ENCODE results near the gene GABRG3.
"Not testable (repeated sequence)": the region's sequence is repeated elsewhere in the genome, so short reads cannot be mapped to it uniquely, and the experiment has no call there.

The GABRG3 gene

DNA sequence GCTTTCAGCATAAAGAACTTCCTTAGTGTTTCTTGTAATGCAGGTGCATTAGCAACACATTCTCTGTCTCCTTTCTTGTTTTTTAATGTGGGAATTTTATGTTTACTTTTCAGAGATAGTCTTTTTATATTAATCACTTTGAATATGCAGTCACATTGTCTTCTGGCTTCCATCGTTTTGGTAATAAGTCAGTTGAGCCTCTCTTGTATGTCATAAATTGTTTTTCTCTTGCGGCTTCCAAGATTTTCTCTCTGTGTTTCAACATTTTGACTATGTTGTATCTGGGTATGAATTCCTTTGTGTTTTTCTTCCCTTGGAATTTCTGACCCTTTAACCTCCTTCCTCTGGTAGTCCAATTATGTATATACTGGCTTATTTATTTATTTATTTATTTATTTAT is 25.3 kb downstream of the GABRG3 start:
- DNase-seq (ENCODE audit: low read depth): no peak

DNA sequence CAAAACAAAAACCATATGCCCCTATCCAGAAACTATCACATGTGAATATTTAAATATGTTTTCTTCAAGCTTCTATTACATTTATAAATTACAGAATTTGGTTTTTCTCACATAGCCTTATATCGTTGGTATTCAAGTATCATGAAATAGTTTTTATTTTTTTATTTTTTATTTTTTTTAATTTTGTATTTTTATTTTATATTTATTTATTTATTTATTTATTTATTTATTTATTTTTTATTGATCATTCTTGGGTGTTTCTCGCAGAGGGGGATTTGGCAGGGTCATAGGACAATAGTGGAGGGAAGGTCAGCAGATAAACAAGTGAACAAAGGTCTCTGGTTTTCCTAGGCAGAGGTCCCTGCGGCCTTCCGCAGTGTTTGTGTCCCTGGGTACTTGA is 32.0 kb downstream of the GABRG3 start:
- not testable (repeated sequence) for DNase-seq (ENCODE audit: low read depth)

DNA sequence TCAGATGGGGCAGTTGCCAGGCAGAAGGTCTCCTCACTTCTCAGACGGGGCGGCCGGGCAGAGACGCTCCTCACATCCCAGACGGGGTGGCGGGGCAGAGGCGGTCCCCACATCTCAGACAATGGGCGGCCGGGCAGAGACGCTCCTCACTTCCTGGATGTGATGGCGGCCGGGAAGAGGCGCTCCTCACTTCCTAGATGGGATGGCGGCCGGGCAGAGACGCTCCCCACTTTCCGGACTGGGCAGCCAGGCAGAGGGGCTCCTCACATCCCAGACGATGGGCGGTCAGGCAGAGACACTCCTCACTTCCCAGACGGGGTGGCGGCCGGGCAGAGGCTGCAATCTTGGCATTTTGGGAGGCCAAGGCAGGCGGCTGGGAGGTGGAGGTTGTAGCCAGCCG is 33.2 kb downstream of the GABRG3 start:
- not testable (repeated sequence) for DNase-seq (ENCODE audit: low read depth)

DNA sequence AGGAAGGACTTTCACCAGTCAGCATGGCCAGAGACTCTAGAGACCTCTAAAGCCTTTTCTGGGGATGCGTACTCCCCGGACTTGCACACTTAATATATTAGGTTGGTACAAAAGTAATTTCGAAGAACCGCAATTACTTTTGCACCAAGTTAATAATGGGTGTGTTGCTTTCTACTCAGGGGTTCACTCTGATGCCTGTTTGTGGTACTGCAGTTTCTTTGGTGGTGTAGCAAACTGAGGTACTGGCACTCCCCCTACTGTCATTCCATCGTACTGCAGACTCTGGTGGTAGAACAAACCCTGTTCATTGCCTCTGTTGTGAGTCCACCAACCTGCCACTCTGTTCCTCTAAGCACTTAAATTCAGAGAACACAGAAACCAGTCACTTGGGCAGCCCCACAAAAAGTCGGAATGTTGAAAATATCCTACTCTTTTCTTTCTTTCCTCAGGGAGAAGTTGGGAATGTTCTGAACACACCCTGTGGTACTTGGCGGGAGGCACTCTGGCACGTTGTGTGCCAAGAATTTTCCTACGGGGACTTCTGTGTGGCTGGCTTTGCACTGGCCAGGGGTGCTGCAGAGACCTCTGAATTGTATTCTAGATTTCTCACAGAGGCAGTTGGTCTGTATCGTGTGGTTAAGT is 46.3 kb downstream of the GABRG3 start:
- no peak for DNase-seq (ENCODE audit: low read depth)

DNA sequence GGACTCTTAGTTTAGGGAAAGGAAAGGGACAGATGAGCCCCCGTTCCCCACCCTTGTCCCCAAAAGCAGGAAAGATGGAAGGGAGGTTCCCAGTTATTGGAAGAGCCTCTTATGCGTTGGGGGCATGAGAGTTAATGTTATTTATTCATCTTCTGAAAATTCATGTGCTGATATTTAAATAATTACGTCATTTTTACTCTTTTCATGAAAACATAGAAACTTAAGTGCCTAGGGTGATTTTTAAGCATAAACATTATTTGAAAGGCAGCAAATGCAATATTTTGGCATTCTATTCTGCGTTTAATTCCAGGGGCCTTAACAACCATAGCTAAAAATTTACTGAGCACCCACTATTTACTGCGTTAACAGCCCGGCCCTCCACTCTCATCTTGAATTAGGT is 48.7 kb downstream of the GABRG3 start:
- DNase-seq (ENCODE audit: low read depth): no peak

DNA sequence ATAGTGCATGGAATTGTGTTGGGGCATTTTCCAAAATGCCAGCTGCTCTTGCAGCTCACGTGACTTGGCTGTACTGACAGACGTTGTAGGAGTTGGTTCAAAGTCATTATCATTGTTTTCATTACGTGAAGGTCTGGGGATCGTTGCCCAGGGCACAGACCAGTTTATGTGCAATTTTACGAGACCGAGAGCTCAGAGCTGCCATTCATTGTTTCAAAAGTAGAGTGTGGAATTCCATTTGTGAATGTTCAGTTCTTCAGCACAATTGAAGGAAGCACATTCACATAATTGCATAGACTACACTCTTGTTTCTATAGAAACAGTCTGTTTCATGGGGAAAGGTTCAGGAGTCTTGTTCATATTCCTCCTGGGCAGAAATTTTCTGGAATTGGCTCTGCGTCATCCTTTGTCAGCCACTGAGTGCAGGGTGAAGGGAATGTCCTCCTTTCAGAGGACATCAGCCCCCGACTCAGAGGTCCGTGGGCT is 54.5 kb downstream of the GABRG3 start:
- DNase-seq (ENCODE audit: low read depth): no peak

DNA sequence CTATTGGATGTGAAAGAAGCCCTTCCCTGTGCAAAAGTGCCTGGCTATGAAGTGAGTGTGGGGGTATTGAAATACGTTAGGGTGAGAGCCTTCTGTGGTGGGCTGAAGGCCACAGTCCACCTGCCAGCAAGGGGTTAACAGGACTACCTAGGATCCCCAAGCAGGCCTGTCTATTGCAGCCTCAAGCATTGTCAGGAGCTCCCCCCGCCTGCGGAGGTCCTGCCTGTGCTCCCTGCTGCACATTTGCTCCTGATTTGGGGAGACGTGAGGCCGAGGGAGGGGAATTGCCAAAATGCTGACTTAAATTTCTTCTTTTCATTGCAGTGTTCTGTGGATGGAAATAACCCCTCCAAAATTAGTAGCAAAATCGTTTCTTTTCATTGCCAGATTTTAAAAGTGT is 56.2 kb downstream of the GABRG3 start:
- no peak for DNase-seq (ENCODE audit: low read depth)

DNA sequence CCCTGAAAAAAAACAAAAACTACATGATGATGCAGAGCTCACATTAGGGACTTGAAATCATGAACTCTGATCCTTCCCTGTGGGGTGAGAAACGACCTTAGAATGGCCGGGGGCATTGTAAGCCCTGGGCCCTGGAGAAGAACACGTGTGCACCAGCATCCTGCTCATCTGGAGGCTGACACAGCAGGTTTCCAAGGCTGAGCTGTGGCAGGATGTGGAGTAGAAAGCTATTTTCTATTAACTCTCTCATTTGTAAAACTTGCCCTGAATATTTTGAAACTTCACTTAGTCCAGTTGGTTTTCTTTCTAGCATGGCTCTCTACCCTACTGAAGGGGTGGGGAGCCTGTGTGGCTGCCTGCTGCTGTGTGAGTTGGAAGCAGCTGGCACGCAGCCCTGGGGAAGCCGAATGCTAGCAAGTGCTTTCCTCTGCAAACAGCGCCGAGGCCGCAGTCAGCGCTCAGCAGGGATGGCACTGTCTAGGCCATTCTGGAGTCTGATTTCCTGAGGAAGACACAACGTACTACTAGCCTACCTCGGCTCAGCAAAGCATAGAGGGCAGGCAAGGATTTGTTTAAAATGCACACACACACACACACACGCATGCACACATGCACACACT is 58.0 kb downstream of the GABRG3 start:
- no peak for DNase-seq (ENCODE audit: low read depth)

DNA sequence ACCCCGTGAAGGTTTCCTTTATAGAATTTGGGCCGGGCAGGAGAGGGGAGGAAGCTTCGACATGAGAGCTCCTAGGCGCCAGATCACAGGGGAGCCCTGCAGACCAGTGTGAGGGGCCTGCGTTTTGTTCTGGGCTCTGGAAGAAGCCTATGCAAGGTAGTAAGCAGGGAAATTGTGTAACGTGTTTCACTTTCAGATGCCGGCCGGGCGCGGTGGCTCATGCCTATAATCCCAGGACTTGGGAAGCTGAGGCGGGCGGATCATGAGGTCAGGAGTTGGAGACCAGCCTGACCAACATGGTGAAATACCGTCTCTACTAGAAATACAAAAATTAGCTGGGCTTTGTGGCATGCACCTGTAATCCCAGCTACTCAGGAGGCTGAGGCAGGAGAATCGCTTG is 65.2 kb downstream of the GABRG3 start:
- no peak for DNase-seq (ENCODE audit: low read depth)

DNA sequence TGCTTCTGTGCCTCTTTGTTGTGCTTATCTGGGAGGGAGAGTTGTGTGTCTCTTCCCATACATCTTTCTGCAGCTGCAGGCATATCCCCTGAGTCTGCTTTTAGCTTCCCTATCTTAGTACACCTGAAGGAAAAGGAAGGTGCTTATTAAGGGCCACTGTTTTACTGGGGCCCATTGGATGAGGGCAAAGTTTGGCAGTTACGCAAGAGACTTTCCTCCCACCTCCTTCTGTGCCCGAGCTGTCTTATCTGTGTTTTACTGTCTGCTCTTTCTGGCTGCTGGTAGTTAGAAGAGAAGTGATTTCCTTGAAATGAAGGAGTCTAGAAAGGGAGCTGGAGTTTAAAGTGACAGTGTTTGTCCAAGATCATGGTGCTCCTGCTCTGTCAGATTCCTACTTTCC is 66.5 kb downstream of the GABRG3 start:
- DNase-seq (ENCODE audit: low read depth): no peak

DNA sequence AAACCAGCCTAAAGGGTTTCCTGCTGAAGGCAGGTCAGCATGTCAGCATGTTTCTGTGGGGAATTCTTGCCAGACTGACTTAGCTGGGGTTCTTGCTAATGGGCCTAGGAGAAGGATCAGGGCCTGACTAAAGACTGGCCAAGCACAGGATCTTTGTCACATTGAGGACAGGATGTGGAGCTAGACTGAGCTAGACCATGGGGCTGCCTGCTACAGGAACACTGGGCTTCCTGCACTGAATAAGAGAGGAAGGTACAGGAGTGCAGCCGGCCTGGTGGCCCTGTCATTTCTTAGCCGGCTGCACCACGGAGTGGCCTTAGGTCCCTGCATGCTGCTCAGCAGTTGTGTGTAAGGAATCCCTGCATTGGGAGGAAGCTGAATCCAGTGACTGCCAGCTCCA is 68.2 kb downstream of the GABRG3 start:
- DNase-seq (ENCODE audit: low read depth): no peak

DNA sequence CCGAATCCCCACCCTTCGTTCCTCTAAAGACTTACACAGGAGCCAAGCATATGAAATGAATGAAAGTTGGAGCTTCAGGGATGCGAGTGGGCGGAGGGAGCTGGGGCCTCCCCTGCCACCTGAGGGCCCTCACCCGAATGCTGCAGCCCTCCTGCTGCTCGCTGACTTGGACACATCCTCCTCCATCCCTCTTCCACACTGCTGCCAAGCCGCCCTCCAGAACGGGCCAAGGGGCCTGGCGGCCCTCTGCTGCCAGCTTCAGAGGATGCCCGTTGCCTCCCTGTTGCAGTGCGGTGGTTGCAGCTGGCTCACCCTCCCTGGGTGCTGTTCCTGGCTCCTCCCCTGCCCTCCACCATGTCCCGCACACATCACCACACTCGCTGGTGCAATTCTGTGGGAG is 71.2 kb downstream of the GABRG3 start:
- no peak for DNase-seq (ENCODE audit: low read depth)

DNA sequence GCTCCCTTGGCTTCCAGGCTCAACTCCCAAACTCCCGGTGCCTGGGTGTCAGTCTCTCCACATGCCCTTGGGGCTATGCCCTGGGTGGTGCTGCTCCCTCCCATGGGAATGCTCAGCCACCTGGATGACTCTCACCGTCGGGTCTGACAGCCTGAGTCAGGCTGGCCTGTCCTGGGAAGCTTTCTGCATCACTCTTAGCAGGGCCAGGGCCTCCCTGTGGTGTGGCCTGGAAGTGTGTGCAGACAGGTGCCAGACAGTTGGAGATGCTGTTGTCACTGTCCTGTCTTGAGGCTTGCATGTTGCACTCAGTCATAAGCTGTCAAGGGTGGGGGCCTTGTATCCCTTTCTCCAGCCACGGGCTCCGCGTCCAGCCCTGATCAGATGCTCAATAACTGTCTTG is 71.7 kb downstream of the GABRG3 start:
- no peak for DNase-seq (ENCODE audit: low read depth)

DNA sequence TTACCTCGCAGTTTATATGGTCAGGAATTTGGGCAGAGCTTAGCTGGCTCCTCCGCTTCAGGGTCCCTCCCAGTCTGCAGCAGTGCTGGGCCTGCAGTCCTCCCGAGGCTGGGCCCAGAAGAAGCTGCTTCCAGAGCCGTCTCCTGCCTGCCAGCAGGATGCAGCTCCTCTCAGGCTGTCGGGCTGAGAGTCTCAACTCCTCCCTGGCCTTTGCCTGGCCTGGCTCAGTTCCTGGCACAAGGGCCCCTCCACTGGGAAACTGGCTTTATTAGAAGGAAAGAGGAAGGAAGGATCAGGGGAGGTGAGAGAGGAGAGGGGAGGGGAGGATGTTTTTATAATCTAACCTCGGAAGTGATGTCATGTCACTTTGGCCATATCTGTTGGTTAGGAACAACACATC is 72.8 kb downstream of the GABRG3 start:
- no peak for DNase-seq (ENCODE audit: low read depth)

DNA sequence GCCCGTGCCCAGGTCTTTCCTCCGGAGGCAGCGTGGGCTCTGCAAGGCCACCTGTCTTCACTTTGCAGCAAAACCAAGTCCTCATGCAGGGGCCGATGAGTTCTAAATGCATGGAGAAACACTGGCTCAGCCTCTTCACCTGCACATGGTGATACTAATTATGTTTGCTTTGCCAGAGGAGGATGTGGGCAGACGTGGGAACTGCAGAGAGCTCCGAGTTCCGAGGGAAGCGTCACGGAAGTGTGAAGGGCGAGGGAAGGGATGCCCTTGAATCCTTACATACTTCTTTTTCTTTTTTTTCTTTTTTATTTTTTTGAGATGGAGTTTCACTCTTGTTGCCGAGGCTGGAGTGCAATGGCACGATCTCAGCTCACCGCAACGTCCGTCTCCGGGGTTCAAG is 74.8 kb downstream of the GABRG3 start:
- no peak for DNase-seq (ENCODE audit: low read depth)

DNA sequence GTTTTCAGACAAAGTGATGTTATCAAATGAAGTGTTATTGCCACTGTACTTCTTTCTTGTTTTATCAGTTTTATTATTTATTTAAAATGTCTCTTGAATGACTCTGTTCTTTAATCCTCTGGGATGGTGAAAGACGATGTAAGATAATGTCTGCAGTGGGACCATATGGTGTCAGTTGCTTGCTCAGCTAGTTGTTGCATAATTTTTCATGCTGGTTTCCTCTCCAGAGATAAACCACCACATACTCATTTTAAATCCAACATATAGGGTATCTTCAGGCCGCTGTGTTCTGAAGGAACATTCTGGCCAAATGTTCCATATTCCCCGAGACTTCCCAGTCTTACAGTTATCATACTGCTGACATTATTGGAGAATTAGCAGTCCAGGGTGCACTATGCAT is 75.9 kb downstream of the GABRG3 start:
- no peak for DNase-seq (ENCODE audit: low read depth)

DNA sequence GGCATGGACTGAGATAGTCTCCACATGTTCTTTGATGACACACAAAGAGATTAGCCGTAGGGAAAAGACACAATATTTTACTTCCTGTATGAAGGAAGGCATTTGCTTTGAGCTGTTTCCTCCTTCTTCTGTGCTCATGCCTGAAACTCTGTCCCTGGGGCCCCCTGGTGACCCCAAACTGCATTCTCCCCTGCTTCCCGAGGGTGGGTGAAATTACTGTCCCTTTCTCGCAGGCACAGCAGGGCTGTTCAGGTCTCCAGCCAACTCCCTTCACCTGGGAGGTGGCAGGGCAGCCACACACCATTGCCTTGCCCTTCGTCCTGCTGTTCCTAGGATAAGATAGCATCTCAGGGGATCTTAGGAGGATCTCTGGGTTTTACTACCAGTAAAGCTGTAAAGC is 79.2 kb downstream of the GABRG3 start:
- no peak for DNase-seq (ENCODE audit: low read depth)

DNA sequence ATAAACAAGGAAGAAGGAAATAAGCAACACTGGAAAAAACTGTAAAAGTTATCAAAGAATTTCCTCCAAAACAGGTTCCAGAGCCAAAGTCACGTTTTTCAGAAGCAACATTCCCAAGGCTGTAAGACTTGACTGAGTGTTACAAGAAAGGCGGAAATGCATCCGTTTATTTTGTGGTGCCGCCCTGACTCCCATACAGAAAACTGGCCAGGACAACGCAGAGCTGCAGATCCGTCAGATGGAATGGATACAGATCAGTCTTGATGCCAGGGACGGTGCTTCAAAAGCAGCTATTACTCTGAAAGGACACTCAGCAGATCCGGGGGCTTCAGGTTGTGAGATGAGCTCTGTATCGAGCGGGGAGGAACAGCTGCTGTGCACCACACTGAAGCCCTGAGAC is 83.4 kb downstream of the GABRG3 start:
- DNase-seq (ENCODE audit: low read depth): no peak

DNA sequence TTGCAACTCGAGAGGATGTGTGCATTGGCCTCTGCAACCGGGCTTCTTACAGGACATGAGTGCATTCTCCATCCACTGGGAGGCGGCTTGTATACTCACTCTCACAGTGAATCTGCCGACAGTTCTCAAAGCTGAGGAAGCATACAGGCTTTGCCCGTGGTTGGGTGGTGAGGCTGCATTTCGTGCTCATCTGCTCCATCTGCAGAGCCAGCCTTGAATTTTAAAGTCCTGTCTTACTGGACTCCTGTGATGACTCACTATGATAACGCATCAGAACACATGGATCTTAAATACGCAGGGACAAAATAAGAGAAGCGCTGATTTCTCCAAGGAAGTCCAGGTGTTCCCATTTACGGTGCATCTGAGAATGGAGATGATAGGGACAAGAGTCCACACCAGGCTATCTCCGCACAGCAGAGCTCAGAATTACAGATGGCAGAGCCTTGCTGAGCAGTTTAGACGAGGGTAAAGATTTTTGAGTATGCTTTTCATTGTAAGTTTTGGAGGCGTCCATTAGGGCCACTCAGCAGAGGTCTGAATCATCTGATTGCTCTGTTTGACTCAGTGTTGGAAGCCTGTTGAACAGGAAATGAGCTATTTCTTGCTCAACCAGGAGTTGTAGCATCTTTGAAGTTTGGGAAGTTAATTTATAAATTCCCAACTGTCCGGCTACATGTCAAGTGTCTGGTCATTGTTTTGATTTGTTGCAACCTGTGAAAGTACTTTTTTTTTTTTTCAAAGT is 87.1 kb downstream of the GABRG3 start:
- no peak for DNase-seq (ENCODE audit: low read depth)

DNA sequence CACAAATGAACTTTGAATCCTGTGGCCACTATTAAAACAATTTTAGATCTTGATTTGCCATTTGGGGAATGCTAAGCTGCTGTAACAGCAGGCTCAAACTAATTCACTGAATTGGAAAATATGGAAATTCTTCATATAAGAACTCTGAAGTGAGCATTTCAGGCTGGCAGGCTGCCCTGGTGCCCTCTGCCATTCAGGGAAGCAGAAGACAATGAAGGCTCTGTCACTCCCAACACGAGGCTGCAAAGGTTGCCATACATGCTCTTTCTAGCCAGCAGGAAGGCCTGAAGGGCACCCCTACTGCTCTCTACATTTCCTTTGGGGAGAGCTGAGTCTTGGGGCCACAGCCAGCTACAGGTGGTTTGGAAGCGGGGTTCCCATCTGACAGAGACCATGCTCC is 88.0 kb downstream of the GABRG3 start:
- no peak for DNase-seq (ENCODE audit: low read depth)

DNA sequence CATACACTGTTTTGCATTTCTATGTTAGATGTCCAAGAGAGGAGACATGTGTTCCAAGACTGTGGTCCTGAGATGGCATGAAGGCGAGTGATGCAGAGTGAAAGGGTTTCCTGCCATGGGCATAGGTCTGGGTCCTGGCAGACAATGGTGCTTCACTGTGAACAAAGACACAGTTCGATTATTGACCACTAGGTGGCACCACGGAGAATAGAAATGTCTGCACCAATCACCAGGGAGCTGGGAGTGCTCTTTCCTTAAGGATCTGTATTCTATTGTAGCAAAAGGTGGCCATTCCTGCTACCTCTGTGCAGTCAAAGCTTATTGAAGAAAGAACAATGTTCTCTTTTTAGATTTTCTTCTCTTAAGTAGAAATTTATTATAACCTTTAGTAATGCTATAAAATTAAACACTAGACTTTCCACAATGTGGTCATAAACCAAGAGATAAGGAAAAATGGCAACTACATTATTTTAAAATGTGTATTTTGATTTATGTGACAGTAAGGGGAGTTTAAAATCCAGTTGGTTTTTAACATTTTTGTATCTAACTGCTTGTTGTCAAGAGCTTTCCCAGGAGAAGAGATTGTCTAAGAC is 88.7 kb downstream of the GABRG3 start:
- no peak for DNase-seq (ENCODE audit: low read depth)

DNA sequence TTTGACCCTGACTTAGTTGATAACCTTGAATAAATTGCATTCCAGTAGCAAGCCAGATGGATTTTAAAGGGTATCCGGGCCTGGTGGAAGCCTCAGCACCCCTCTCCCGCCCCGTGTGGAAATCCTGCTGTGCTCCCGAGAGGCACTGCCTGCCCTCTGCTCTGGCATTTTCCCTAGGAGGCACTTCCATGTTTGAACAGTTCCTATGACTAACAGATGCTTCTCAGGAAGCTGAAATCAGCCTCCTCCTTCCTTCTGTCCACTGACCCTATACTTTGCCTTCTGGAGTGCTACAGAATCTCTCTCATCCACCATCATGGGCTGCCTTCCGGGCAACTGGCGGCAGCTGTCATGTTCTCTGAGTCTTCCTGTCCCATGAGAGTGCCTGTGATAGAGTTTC is 90.8 kb downstream of the GABRG3 start:
- DNase-seq (ENCODE audit: low read depth): no peak

DNA sequence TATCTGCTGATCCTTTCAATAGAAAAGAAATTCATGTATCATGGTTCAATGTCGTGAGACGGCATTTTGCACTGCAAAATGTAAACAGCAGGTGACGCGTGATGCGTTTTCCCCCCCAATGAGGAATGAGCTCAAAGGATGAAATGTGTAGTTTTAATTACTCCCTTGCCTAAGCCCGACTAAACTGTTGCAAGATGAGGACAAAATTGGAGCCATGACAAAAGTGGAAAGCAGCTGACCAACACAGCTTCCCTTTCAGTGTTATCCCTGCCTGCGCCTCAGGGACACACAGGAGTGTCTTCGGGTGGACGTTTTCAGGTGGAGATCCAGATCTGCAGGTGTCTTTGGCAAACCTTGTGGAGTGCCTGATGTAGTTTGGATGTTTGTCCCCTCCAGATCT is 92.0 kb downstream of the GABRG3 start:
- DNase-seq (ENCODE audit: low read depth): no peak
